ENCODE data around the gene DOCK9. TPM values are rescaled to one million over a fixed set of nuclear protein-coding genes. Genes with fewer than 3 reads are reported as not detected.

DOCK9 gene
- total and polyA plus RNA-seq, 9 of the 15 experiments (the other 6 are each of a cell fraction or from before 2014, with no cell fraction given): 3.5 to 25.3 (median 16.7) TPM

DNA sequence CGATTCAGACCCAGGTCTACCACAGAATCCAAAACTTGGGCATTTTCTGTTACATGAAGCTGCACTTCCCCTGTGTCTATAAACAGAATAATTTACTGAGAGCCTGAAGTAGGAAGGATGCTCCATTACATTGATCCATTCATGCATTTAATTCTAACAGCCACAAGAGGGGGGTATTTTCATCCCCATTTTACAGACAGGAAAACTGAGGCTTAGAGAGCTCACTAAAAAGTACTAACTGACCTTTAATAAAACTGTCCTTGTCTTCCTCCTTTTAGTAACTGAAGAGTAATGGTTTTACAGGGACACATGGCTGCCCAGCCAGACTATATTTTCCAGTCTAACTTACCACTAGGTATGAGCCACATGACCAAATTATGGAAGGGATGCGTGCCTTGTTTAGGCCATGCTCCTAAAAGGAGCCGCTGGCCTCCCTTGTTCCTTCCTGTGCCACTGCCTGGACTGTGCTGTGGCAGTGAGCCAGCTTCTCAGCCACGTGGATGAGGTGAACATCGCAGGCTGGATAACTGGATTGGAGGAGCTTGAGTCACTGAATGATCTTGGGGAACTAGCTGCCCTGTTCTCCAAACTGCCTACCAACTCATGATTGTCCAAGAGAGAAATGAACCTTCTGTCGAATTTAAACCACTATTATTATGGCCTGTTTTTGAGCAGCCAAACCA lies 108.3 kb downstream of the DOCK9 start (continued):
- TF ChIP-seq RAD21 (CRISPR knock-in tag; conservative IDR thresholded peaks at IDR 0.05 in 1 of 2, IDR thresholded peaks at IDR 0.05 in 1 of 2) (peak in 1 of 2 experiments; percentile 24; a peak in 1 of 4 replicates), ADNP (tag; IDR thresholded peaks at IDR 0.05) (peak; percentile 90), SMARCA5 (IDR thresholded peaks at IDR 0.05) (peak; percentile 84), RBM25 (IDR thresholded peaks at IDR 0.05; ENCODE audit: low read depth, low read length, severe bottlenecking) (peak; percentile 95), ZNF561 (CRISPR knock-in tag; conservative IDR thresholded peaks at IDR 0.05) (no peak)

DNA sequence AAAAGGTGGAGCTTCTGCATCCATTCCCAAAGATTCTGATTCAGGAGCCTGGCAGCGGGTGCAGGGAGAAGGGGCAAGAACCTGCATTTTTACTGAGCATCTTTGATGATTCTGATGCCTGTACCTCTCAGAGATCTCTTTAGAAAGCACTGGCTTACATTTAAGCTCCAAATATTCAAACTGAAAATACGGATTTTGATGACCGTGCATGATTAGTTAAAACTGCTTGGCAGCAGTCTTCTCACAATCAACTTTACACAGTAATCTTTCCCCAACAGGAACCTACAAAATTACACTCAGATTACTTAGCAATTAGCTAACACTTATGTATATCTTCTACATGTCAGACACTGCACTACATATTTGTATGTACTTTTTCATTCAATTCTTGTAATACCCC lies 108.9 kb downstream of the DOCK9 start:
- no peaks in the 10 kb centered on the region for H3K79me2 ChIP-seq (ENCODE audit: control insufficient read depth, insufficient read depth, low read length)
- H3K4me2 ChIP-seq (ENCODE audit: insufficient read depth, low read length): no peak overlapping the region
- ATAC-seq (no peak), FAIRE-seq (no peak), DNase-seq (ENCODE audit: extremely low read depth in 1 of 4, low spot score in 3 of 4) (no peak)
- H3K9me3 ChIP-seq (replicated peaks; ENCODE audit: control insufficient read depth, insufficient read depth, low read depth, low read length): 0 out of 2 replicates have a peak, but pooled peaks cover 4% of the 10 kb centered on the region
- no peaks in the 10 kb centered on the region for H3K27me3 ChIP-seq (ENCODE audit: control insufficient read depth in 2 of 2, insufficient read depth in 2 of 2, low read length in 2 of 2)
- no peak overlapping the region for H3K4me3 ChIP-seq
- in situ Hi-C loops (cut with MboI) (no loop called here), intact Hi-C loops (cut with micrococcal nuclease) (no loop called here)
- no peaks in the 10 kb centered on the region for H3K9me1 ChIP-seq (ENCODE audit: control insufficient read depth, insufficient read depth, low read length)
- H3K4me1 ChIP-seq (replicated peaks in 1 of 2; ENCODE audit: control insufficient read depth in 2 of 2, insufficient read depth in 2 of 2, low read length in 2 of 2): no peaks in the 10 kb centered on the region
- BruUV-seq (replicated peaks): no TSS peak
- H3K27ac ChIP-seq (ENCODE audit: extremely low read depth, low read depth, low read length): no peak overlapping the region
- H4K20me1 ChIP-seq (replicated peaks; ENCODE audit: control insufficient read depth, insufficient read depth, low read length): no peaks in the 10 kb centered on the region
- H3K9ac ChIP-seq (ENCODE audit: insufficient read depth in 1 of 2, low read depth in 2 of 2, low read length in 2 of 2): no peak overlapping the region
- ChIA-PET CTCF (ENCODE audit: low intra/inter-chr PET ratio) (no interaction called here), POLR2A (interaction anchor here (1.9 kb wide), 1 partner anchor 11 kb away, joined by 5 read pairs; no protein-coding TSS in a partner anchor)
- H3K36me3 ChIP-seq (ENCODE audit: control insufficient read depth, insufficient read depth, low read length): peaks cover 22% of the 10 kb centered on the region; the same call in 2 of the 3 replicates
- H2AFZ ChIP-seq (ENCODE audit: low read depth, low read length): no peak overlapping the region
- 92% methylated on average over 3 of the region's 3 CpGs for WGBS (ENCODE audit: insufficient coverage, low coverage, missing lambda C conversion rate)
- TF ChIP-seq, protein P1, sequence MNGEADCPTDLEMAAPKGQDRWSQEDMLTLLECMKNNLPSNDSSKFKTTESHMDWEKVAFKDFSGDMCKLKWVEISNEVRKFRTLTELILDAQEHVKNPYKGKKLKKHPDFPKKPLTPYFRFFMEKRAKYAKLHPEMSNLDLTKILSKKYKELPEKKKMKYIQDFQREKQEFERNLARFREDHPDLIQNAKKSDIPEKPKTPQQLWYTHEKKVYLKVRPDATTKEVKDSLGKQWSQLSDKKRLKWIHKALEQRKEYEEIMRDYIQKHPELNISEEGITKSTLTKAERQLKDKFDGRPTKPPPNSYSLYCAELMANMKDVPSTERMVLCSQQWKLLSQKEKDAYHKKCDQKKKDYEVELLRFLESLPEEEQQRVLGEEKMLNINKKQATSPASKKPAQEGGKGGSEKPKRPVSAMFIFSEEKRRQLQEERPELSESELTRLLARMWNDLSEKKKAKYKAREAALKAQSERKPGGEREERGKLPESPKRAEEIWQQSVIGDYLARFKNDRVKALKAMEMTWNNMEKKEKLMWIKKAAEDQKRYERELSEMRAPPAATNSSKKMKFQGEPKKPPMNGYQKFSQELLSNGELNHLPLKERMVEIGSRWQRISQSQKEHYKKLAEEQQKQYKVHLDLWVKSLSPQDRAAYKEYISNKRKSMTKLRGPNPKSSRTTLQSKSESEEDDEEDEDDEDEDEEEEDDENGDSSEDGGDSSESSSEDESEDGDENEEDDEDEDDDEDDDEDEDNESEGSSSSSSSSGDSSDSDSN (IDR thresholded peaks at IDR 0.05; ENCODE audit: borderline replicate concordance in 1 of 2, low read depth in 2 of 2, low read length in 2 of 2): no peak
- TF ChIP-seq HDAC3 (IDR thresholded peaks at IDR 0.05; ENCODE audit: borderline replicate concordance, partially characterized antibody) (no peak), MAFG (tag; conservative IDR thresholded peaks at IDR 0.05) (peak; percentile 39; the same call in 1 of the 2 replicates), RUNX1 (IDR thresholded peaks at IDR 0.05; ENCODE audit: low read depth) (no peak), SNRNP70 (optimal IDR thresholded peaks at IDR 0.05; ENCODE audit: low read depth, low read length) (no peak), ZNF316 (IDR thresholded peaks at IDR 0.05) (peak; percentile 60), TCFL5 (CRISPR knock-in tag; conservative IDR thresholded peaks at IDR 0.05) (no peak), C11orf30 (IDR thresholded peaks at IDR 0.05; ENCODE audit: low read depth) (peak; percentile 48; the same call in 1 of the 2 replicates), CEBPG (CRISPR knock-in tag; IDR thresholded peaks at IDR 0.05) (no peak), CEBPG (tag; conservative IDR thresholded peaks at IDR 0.05 in 1 of 2, IDR thresholded peaks at IDR 0.05 in 1 of 2) (no peak), MAFK (IDR thresholded peaks at IDR 0.05; ENCODE audit: low read length) (0 out of 2 replicates have a peak, but pooled peaks have one; percentile 8), MAFF (IDR thresholded peaks at IDR 0.05; ENCODE audit: low read length) (peak; percentile 17; the same call in 1 of the 2 replicates), RNF2 (IDR thresholded peaks at IDR 0.05) (no peak), NFYB (IDR thresholded peaks at IDR 0.05; ENCODE audit: extremely low read depth, insufficient read length) (no peak), ZC3H4 (CRISPR knock-in tag; IDR thresholded peaks at IDR 0.05; ENCODE audit: borderline replicate concordance) (no peak), PURB (CRISPR knock-in tag; IDR thresholded peaks at IDR 0.05; ENCODE audit: low read depth) (no peak), NFE2 (IDR thresholded peaks at IDR 0.05; ENCODE audit: low read depth) (no peak)

Data from K562 (cell line).